ENCODE results near the gene ATP2A3.

Gene ATP2A3

DNA sequence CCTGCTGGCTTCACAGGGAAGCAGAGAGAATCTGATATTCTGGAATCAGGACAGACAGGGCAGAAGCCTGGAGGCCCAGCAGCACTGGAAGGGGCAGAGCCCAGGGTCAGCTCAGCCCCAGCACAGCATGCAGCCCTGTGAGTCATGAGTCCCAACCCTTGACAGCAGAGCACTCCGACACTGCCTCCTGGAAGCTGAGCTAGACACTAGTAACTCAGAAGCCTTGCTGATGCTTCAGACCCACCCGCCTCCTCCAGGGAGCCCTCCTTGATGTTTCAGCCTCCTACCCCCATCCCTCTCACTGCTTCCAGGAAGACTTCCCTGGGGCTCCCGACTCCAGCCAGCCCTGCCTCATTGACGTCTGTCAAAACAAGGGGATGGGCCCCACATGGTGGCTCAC lies 78.3 kb downstream of the ATP2A3 start:
- H3K27me3 ChIP-seq (ENCODE audit: control insufficient read depth, insufficient read depth, low read length, poor library complexity, severe bottlenecking) = no peaks in the 10 kb centered on the region
- H3K9me3 ChIP-seq (ENCODE audit: control insufficient read depth, low read length) = no peaks in the 10 kb centered on the region
- H3K4me1 ChIP-seq (ENCODE audit: control insufficient read depth, insufficient read depth, low read length) = no peaks in the 10 kb centered on the region
- 75 to 78% methylated on average over 4 of the region's 4 CpGs for WGBS, 2 experiments
- no peak overlapping the region for H3K27ac ChIP-seq (ENCODE audit: insufficient read depth, low read depth, low read length, poor library complexity, severe bottlenecking)
- no peak overlapping the region for H3K4me3 ChIP-seq (ENCODE audit: insufficient read depth, low read depth, low read length)
- no peaks in the 10 kb centered on the region for H3K36me3 ChIP-seq (ENCODE audit: control insufficient read depth, insufficient read depth, low read length)

DNA sequence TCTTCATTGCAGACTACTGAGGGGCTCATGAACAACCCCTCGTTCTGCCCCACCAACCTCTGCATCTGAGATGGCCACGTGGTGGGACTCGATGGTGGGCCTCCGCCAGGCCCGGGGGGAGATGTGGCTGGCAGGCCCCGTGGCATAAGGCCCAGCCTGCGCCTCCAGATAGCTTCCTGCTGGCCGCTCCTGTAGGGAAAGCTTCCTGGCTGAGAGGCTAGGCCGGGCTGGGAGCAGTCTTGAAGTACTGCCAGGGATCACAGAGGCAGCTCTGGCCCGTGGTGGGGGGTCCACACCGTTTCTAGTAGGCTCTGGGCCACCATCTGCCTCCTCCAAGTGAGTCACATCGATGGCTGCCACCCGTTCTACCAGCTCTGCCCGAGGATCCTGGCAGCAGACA lies 79.0 kb downstream of the ATP2A3 start:
- H3K27me3 ChIP-seq (ENCODE audit: control insufficient read depth, insufficient read depth, low read length, poor library complexity, severe bottlenecking) = no peaks in the 10 kb centered on the region
- WGBS, 2 experiments = 94 to 95% methylated on average over 14 of the region's 14 CpGs
- no peaks in the 10 kb centered on the region for H3K4me1 ChIP-seq (ENCODE audit: control insufficient read depth, insufficient read depth, low read length)
- no peaks in the 10 kb centered on the region for H3K36me3 ChIP-seq (ENCODE audit: control insufficient read depth, insufficient read depth, low read length)
- no peaks in the 10 kb centered on the region for H3K9me3 ChIP-seq (ENCODE audit: control insufficient read depth, low read length)
- no peak overlapping the region for H3K27ac ChIP-seq (ENCODE audit: insufficient read depth, low read depth, low read length, poor library complexity, severe bottlenecking)
- H3K4me3 ChIP-seq (ENCODE audit: insufficient read depth, low read depth, low read length) = no peak overlapping the region

DNA sequence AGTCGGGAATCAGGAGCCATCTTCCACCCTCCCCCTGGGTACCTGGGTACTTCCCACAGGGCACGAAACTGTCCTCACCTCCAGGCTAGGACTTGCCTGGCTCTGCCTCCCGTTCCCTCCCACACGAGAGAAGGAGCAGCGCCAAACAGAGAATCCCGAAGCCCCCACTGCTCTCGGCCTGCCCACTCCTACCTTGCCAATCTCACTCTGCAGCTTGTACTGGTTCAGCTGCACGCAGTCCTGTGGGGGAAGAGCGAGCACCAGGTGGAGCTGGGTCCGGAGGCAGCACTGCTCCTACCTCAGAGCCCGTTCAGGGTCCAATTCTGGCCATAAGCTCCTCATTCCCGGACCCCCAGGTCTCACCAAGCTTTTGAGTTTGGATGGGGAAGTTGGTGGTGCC lies 80.0 kb downstream of the ATP2A3 start:
- Histone ChIP-seq H3K27me3 (ENCODE audit: control insufficient read depth, insufficient read depth, low read length, poor library complexity, severe bottlenecking) (no peaks in the 10 kb centered on the region), H3K4me1 (ENCODE audit: control insufficient read depth, insufficient read depth, low read length) (peaks cover 10% of the 10 kb centered on the region), H3K9me3 (ENCODE audit: control insufficient read depth, low read length) (no peaks in the 10 kb centered on the region), H3K27ac (ENCODE audit: insufficient read depth, low read depth, low read length, poor library complexity, severe bottlenecking) (no peak overlapping the region), H3K36me3 (ENCODE audit: control insufficient read depth, insufficient read depth, low read length) (no peaks in the 10 kb centered on the region), H3K4me3 (ENCODE audit: insufficient read depth, low read depth, low read length) (no peak overlapping the region)
- whole genome bisulfite sequencing, 2 experiments = 87 to 88% methylated on average over 12 of the region's 12 CpGs

DNA sequence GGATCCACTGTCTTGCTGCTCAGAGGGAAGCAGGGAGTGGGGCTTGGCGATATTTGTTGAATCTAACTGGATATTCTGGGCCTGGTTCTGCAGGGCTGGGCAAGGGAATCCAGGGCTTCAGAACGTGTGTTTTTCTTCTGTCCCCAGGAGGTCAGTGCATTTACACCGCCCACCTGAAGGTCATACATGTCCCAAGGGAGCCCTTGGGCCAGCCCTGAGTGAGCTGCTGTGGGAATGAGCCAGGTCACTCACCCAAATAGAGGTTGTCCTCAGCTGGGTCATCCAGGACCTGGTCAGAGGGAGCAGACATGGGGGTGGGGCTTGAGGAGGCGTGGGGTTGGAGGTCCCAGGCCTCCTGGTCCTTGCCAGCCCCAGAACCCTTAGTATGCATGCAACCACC lies 82.0 kb downstream of the ATP2A3 start:
- Histone ChIP-seq H3K9me3 (ENCODE audit: control insufficient read depth, low read length) (no peaks in the 10 kb centered on the region), H3K27ac (ENCODE audit: insufficient read depth, low read depth, low read length, poor library complexity, severe bottlenecking) (no peak overlapping the region), H3K4me3 (ENCODE audit: insufficient read depth, low read depth, low read length) (no peak overlapping the region), H3K36me3 (ENCODE audit: control insufficient read depth, insufficient read depth, low read length) (no peaks in the 10 kb centered on the region), H3K4me1 (ENCODE audit: control insufficient read depth, insufficient read depth, low read length) (peaks cover 12% of the 10 kb centered on the region), H3K27me3 (ENCODE audit: control insufficient read depth, insufficient read depth, low read length, poor library complexity, severe bottlenecking) (no peaks in the 10 kb centered on the region)
- WGBS, 2 experiments = 88 to 89% methylated on average over 4 of the region's 4 CpGs

DNA sequence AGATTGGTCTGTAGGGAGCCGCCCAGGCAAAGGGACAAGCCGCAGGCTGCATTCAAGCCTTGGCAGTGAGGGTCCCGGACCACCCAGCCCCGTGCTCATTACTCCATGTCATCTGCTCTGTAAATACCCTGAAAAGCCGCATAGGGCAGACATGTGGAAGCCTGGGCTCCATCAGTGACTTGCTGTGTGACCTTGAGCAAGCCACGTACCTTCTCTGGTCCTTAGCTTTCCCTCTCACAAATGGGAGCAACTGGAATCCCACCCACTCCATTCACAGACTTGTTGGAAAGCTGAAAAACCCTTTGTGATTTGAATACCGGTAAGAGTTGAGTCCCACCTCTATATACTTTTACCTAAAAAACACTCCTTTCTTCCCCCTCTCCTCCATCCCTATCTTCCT lies 83.3 kb downstream of the ATP2A3 start:
- Histone ChIP-seq H3K4me1 (ENCODE audit: control insufficient read depth, insufficient read depth, low read length) (peaks cover 12% of the 10 kb centered on the region), H3K27me3 (ENCODE audit: control insufficient read depth, insufficient read depth, low read length, poor library complexity, severe bottlenecking) (no peaks in the 10 kb centered on the region), H3K9me3 (ENCODE audit: control insufficient read depth, low read length) (no peaks in the 10 kb centered on the region), H3K36me3 (ENCODE audit: control insufficient read depth, insufficient read depth, low read length) (no peaks in the 10 kb centered on the region), H3K4me3 (ENCODE audit: insufficient read depth, low read depth, low read length) (no peak overlapping the region), H3K27ac (ENCODE audit: insufficient read depth, low read depth, low read length, poor library complexity, severe bottlenecking) (no peak overlapping the region)
- 94 to 95% methylated on average over 7 of the region's 7 CpGs for WGBS, 2 experiments

DNA sequence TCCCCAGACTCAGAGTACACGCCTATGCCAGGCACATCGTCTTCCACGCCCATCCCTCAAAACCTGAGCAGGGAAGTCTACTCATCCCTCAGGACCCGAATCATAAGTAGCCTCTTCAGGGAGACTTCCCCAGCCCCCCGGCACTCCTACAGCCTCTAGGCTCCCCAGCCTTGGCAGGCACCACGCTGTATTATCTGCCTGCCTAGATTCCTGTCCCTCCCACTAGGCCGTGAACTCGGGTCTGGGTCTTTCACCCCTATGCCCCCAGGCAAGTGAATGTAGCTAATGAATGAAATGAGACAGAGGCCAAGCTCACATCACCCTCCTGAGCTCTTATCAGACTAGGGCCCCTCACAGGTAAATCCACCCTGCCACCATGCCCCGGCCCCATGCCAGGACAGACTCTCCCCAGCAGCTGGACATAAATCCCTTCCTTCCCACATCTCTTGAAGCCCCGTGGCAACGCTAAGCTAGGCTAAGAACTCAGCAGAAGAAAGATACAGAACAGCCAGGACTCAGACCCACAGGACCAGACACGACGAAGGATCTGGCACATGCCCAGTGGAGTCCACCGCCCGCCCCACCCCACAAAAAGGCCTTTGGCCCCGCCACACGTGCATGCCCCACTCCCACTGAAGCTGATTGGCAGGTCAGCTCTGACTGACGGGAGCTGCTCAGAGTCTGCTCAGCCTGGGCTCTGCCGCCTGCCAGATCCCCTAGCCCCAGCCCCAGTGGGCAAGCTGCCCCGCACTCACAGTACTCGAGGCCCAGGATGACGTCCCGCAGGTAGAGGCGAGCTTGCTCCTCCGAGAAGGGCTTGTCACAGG lies 84.4 kb downstream of the ATP2A3 start:
- 80 to 82% methylated on average over 25 of the region's 25 CpGs for WGBS, 2 experiments
- Histone ChIP-seq H3K4me1 (ENCODE audit: control insufficient read depth, insufficient read depth, low read length) (peaks cover 12% of the 10 kb centered on the region), H3K36me3 (ENCODE audit: control insufficient read depth, insufficient read depth, low read length) (no peaks in the 10 kb centered on the region), H3K27me3 (ENCODE audit: control insufficient read depth, insufficient read depth, low read length, poor library complexity, severe bottlenecking) (no peaks in the 10 kb centered on the region), H3K9me3 (ENCODE audit: control insufficient read depth, low read length) (no peaks in the 10 kb centered on the region), H3K4me3 (ENCODE audit: insufficient read depth, low read depth, low read length) (no peak overlapping the region), H3K27ac (ENCODE audit: insufficient read depth, low read depth, low read length, poor library complexity, severe bottlenecking) (peak overlapping the region; percentile 68)

DNA sequence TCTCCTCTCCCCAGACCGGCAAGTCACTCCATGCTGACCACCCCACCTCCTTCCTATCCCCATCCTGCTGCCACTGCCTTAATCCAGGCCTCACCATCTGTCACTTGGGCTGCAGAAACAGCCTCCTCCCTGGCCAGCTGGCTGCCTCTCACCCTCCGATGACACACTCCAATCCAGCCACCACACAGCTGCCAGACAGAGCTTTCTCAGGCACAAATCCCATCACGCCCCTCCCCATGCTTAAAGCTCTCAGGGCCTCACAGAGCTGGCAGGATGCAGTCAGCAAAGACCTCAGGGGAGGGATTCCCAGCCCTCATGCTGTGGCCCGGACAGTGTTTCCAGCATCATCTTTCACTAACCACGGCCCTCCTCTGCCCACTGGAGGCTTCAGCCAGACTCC lies 85.1 kb downstream of the ATP2A3 start:
- Histone ChIP-seq H3K27me3 (ENCODE audit: control insufficient read depth, insufficient read depth, low read length, poor library complexity, severe bottlenecking) (no peaks in the 10 kb centered on the region), H3K9me3 (ENCODE audit: control insufficient read depth, low read length) (no peaks in the 10 kb centered on the region), H3K4me1 (ENCODE audit: control insufficient read depth, insufficient read depth, low read length) (peaks cover 12% of the 10 kb centered on the region), H3K4me3 (ENCODE audit: insufficient read depth, low read depth, low read length) (no peak overlapping the region), H3K27ac (ENCODE audit: insufficient read depth, low read depth, low read length, poor library complexity, severe bottlenecking) (peak overlapping the region; percentile 68), H3K36me3 (ENCODE audit: control insufficient read depth, insufficient read depth, low read length) (no peaks in the 10 kb centered on the region)
- 52 to 58% methylated on average over 5 of the region's 5 CpGs for WGBS, 2 experiments

DNA sequence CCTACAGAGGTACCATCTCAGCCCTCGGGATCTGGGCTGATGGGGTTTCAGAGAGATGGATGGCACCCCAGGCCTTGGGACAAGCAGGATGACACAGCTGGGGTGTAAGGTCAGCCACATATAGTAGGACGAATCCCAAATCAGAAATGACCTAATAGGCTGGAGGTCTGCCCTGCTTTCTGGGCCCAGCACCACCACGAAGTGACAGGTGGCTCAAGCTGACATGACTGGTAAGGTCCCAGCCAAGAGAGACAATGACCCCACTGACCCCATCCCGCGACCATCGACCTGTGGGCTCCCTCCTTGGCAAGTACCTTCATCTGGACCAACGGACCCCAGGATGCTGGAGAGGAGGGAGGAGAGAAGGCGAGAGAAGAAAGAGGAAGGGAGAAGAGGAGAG lies 87.0 kb downstream of the ATP2A3 start:
- Histone ChIP-seq H3K4me1 (ENCODE audit: control insufficient read depth, insufficient read depth, low read length) (peaks cover 12% of the 10 kb centered on the region), H3K4me3 (ENCODE audit: insufficient read depth, low read depth, low read length) (no peak overlapping the region), H3K9me3 (ENCODE audit: control insufficient read depth, low read length) (no peaks in the 10 kb centered on the region), H3K27me3 (ENCODE audit: control insufficient read depth, insufficient read depth, low read length, poor library complexity, severe bottlenecking) (no peaks in the 10 kb centered on the region), H3K36me3 (ENCODE audit: control insufficient read depth, insufficient read depth, low read length) (peaks cover 2% of the 10 kb centered on the region), H3K27ac (ENCODE audit: insufficient read depth, low read depth, low read length, poor library complexity, severe bottlenecking) (no peak overlapping the region)
- WGBS, 2 experiments = 93 to 95% methylated on average over 8 of the region's 8 CpGs

DNA sequence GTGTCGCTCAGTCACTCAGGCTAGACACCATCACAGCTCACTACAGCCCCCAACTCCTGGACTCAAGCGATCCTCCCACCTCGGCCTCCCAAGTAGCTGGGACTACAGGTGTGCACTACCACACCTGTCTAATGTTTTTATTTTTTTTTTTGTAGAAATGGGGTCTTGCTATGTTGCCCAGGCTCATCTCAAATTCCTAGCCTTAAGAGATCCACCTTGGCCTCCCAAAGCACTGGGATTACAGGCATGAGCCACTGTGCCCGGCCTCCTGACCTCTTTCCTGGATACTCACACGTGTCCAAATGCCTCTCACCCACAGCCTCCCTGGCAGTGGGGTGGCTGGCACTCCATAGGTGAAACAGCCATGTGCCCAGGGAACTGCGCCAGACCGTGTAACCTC lies 88.9 kb downstream of the ATP2A3 start:
- H3K36me3 ChIP-seq (ENCODE audit: control insufficient read depth, insufficient read depth, low read length) = peaks cover 4% of the 10 kb centered on the region
- no peak overlapping the region for H3K27ac ChIP-seq (ENCODE audit: insufficient read depth, low read depth, low read length, poor library complexity, severe bottlenecking)
- no peak overlapping the region for H3K4me3 ChIP-seq (ENCODE audit: insufficient read depth, low read depth, low read length)
- WGBS, 2 experiments = 91 to 96% methylated on average over 7 of the region's 7 CpGs
- peaks cover 12% of the 10 kb centered on the region for H3K4me1 ChIP-seq (ENCODE audit: control insufficient read depth, insufficient read depth, low read length)
- H3K27me3 ChIP-seq (ENCODE audit: control insufficient read depth, insufficient read depth, low read length, poor library complexity, severe bottlenecking) = no peaks in the 10 kb centered on the region
- no peaks in the 10 kb centered on the region for H3K9me3 ChIP-seq (ENCODE audit: control insufficient read depth, low read length)

Measured in ectodermal cell (in vitro differentiated cells).